T-helper 2 cell (primary cell): ENCODE measurements around the gene PPME1.
"Not testable (repeated sequence)": the region's sequence is repeated elsewhere in the genome, so short reads cannot be mapped to it uniquely, and the experiment has no call there.

ENCODE experiments used
- DNase-seq, 5 experiments: peaks; one replicate each; pipeline versions ENCODE4 v3.0.0 to v3.0.0-alpha.2; 2012 to 2022
- total RNA-seq, 2 donors: gene quantifications; one replicate each; lab custom pipeline; 2026; lab: John Stamatoyannopoulos, UW

The PPME1 gene
- total RNA-seq = 13.4 to 21.7 reads per million in 2 donors

- peak; percentile 90 to 100 (median 97) for DNase-seq
These were observed at the start of gene PPME1, which contains the start of gene C2CD3 for GRCh38 chr11:74170694-74171629. Gene PPME1 (plus strand): TSS chr11:74171289. CDS start chr11:74171422, 133 bp downstream. Gene C2CD3 (minus strand): TSS chr11:74171002. CDS start chr11:74170792, 210 bp downstream.

DNA sequence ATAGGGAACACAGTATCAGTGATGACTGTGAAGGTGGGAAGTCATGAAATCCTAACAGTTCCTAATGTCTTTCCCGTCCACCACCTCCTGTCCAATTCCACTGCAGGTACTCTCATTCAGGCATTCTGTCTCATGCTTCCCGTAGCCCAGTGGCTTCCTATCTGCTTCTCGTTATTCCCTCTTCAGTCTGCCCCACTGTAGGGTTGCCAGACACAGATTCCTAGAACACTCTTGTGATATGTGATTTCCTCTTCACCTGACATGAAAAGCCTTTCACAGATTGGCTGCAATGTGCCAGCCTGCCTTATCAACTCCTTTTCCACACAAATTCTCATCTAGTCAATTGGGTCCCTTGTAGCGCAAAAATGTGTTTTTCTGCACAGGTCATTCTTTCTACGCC lies 49.3 kb upstream of the PPME1 start:
- DNase-seq = no peak

DNA sequence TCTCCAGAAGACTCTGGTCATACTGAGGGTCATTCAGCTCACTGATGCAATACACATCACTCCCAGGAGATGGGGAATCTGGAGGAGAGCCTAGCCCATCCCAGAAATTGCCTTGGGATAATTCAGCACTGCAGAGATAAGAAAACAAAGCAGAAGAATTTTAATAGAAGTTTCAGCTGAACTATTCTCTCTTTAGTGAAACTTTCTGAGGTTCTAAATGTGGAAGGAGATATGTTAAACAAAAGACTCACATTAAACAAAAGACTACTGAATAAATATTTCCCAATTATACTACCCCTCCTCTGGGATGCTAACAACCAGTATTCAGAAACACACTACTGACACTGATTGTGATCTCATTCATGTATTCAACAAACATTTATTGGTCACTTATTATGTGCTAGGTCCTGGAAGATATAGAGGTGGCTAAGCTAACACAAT lies 48.1 kb upstream of the PPME1 start:
- no peak for DNase-seq

- not testable (repeated sequence) for DNase-seq
These were observed 42.0 kb upstream of the PPME1 start for GRCh38 chr11:74129121-74129520.

DNA sequence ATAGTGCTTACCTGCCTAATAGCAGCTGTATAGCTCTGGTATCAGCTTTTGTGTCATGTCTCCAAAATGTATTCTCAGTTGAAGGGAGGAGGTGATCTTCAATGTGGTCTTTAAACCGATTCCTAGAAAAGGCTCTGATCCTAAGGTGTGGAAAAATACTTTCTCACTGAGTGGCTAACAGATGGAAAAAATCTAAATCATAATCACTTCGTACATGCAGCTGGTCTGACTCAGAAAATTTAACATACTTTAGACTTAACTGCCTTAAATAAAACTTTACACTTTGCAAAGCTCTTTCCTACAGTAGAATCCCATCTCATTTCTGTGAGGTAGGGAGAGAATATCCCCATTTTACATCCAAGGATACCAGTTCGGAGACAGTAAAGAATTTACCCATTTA lies 38.3 kb upstream of the PPME1 start:
- DNase-seq = no peak

DNA sequence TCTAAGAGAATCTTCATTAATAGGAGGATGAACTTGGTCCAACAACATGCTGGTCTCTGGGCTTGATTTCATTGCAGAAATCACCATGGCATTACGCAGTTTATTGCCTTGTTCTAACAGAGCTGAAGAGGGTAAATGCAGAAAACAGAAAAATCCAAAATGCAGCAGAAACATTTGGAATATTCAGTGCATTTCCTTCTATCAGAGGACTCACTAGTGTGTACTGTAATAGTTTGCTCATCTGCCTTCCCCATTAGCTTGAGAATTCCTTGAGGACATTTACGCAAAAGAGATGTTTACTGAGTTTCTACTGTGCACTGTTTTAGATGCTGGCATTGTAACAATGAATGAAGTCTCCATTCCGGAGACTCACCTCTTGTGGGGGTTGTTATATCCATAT lies 37.7 kb upstream of the PPME1 start:
- no peak for DNase-seq

DNA sequence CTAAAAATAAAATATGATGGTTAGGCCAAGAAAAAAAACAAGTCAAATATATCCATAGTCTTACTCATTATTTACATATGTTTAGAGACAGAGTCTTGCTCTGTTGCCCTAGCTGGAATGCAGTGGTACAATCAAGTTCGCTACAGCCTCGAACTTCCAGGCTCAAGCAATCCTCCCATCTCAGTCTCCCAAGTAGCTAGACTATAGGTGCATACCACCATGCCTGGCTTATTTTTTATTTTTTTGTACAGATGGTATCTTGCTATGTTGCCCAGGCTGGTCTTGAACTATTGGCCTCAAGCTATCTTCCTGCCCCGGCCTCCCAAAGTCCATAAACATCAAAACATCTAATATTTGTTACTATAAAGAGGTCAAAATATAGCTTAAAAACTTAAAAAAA lies 36.4 kb upstream of the PPME1 start:
- no peak for DNase-seq

DNA sequence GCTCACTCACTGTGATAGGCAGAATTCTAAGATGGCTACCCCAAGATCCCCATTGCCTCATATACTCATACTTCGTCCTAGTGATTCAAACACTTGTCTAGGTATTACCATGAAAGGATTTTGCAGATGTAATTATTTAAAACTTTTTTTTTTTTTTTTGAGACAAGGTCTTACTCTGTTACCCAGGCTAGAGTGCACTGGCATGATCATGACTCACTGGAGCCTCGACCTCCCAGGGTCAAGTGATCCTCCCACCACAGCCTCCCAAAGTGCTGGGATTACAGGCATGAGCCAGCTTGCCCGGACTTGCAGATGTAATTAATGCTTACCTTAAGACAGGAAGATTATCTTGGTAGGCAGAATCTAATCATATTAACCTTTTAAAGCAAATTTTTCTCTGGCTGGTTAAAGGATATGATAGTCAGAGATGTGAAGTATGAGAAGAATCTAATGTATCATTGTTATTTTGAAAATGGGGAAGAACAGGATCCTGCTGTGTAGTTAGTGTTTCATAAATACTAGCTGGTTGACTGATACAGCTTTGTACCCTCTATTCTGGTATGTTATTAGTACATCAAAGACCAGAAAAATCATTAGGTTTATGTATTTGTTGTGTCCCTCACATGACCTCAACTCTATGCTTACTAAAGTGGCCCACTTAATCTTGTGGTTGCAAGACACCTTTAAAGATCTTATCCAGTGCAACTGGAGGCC lies 35.8 kb upstream of the PPME1 start:
- no peak for DNase-seq

GRCh38 chr11:74138021-74138420 lies 33.1 kb upstream of the PPME1 start:
- no peak for DNase-seq

DNA sequence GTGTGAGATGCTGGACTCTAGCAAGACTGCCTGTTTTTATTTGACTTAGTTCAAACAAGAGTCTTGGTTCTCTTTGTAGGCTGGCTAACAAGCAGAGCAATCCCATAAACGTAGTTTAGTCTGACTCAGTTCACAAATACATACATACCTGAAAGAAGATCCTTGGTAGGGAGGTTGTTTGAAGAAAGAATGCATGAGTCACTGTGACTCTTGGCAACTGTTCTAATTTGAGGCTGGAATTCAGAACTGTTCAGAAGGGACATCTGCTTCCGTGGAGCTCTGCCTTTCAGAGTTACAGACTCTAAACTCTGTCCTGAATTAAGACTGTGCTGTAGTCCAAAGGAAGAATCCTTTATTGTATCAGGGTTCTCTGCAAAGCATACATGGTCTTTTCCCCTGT lies 32.5 kb upstream of the PPME1 start:
- DNase-seq = no peak

DNA sequence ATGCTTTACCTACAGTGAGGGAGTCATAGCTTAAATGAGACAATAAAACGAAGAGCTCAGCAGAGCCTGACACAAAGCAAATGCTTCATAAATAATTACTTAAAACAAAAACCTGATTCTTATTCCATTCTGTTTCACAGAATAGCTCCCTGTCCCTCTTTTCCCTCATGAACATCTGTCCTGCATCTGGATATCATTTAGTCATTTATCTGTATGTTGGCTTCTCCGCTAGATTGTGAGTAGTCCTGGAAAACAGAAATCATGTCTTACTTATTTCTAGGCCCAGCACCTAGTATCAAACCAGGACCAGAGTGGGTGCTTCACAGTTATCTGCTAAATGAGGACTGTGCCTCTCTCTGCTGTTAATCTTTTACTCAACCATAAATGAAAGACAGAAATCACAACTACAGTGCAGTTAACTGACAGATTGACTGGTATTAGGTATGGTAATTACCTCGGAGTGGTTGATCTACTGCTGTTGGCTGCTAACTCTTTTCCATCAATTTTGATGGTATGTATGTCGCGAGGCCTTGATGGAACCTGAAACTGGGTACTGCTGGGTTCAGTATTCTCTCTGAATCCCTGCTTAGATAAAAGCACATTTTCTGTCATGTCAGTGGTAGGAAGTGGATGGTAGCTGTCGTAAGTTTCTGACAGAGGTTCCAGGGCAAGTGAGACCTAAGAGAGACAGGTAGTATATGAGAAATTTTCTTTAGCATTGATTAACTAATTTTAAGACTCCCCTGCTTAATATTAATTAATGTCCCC lies 31.8 kb upstream of the PPME1 start:
- no peak for DNase-seq

GRCh38 chr11:74139919-74140431 lies 31.1 kb upstream of the PPME1 start:
- not testable (repeated sequence) for DNase-seq

GRCh38 chr11:74141241-74141695 lies 29.8 kb upstream of the PPME1 start:
- DNase-seq = no peak

DNA sequence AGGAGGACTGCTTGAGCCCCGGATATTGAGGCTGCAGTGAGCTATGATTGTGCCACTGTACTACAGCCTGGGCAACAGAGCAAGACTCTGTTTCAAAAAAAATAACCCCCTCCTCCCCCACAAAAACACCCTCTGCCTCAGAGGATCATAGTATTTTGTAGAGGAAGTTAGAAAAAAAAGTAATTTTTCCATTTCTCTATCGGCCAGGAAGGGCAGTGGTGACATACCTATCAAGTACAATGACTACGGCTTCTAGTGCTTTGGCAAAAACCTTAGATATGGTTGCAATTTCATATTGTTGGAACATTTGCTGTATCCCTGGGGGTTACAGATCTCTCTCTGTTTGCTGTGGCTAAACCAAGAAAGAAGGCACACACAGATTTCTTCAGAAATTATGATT lies 29.2 kb upstream of the PPME1 start:
- no peak for DNase-seq

GRCh38 chr11:74142624-74143023 lies 28.5 kb upstream of the PPME1 start:
- no peak for DNase-seq

DNA sequence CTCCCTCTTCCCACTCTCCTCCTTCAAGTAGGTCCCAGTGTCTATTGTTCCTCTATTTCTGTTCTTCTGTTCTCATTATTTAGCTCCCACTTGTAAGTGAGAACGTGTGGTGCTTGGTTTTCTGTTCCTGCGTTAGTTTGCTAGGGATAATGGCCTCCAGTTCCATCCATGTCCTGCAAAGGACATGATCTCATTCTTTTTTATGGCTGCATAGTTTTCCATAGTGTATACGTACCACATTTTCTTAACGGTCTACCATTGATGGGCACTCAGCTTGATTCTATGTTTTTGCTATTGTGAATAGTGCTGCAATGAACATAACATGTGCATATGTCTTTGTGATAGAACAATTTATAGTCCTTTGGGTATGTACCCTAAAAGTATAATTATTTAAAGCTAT lies 26.5 kb upstream of the PPME1 start:
- DNase-seq = no peak

- no peak for DNase-seq
These were observed 23.7 kb upstream of the PPME1 start for GRCh38 chr11:74147199-74147929.

- no peak for DNase-seq
These were observed 17.9 kb upstream of the PPME1 start for GRCh38 chr11:74153224-74153623.

GRCh38 chr11:74154620-74155281 lies 16.3 kb upstream of the PPME1 start:
- no peak for DNase-seq

DNA sequence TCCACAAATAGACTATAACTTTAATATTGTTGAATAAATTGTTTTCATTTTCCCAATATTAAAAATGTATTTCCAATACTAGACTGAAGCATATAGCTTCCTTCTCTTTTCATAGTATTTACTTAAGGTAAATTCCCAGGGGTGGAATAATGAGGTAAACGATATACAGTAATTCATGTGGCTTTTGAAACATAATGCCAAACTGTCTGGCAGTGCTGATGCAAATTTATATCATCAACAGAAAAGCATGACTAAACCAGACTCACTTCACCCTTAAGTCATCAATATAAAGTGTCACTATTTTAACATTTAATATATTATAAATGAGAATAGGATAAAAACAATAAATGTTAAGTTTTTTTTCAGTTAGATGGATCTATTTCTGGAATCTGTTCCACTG lies 13.9 kb upstream of the PPME1 start:
- no peak for DNase-seq

GRCh38 chr11:74159642-74160041 lies 11.4 kb upstream of the PPME1 start:
- no peak for DNase-seq
